ENCODE measurements around the gene LGR6. TPM values are rescaled to one million over a fixed set of nuclear protein-coding genes. Genes with fewer than 3 reads are reported as not detected.

Gene LGR6
- total and polyA plus RNA-seq, 2 experiments from 2014 or later = 0.80 to 1.5 TPM

DNA sequence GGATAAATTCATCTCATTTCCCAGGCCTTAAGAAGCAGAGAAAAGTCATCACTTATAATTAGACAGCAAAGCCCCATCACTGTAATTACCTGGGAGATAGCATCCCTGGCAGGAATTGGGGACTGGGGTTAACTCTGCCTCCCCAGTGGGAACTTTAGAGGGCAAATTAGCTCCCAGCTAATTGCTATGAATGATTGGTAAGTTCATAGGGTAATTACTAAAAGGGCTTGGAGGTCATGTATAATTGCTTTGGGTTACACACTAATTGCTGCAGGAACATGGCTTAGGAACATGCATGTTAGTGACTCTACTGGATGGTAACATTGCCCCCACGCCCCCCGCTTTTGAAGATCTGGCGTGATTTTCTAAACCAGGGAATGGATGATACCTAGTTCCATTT, 83.3 kb downstream of the LGR6 start:
- H3K79me2 ChIP-seq = no peaks in the 10 kb centered on the region
- H3K4me3 ChIP-seq = no peak overlapping the region
- 100% methylated on average over 3 of the region's 3 CpGs for WGBS (ENCODE audit: low lambda C conversion rate, missing lambda C conversion rate)
- no peak overlapping the region for H3K4me2 ChIP-seq
- DNase-seq (ENCODE audit: low spot score) = no peak
- H3K27me3 ChIP-seq = no peaks in the 10 kb centered on the region
- no peaks in the 10 kb centered on the region for H3K9me3 ChIP-seq (ENCODE audit: low read depth)
- peaks cover 8% of the 10 kb centered on the region for H3K4me1 ChIP-seq (ENCODE audit: insufficient read depth)
- H2AFZ ChIP-seq = no peak overlapping the region
- H3K27ac ChIP-seq = no peak overlapping the region
- TF ChIP-seq EZH2phosphoT487 (IDR thresholded peaks at IDR 0.05; ENCODE audit: low read depth, severe bottlenecking, unreplicated experiment) = no peak
- no peak for TF ChIP-seq EZH2 (IDR thresholded peaks at IDR 0.05; ENCODE audit: borderline replicate concordance)
- TF ChIP-seq, protein P1, sequence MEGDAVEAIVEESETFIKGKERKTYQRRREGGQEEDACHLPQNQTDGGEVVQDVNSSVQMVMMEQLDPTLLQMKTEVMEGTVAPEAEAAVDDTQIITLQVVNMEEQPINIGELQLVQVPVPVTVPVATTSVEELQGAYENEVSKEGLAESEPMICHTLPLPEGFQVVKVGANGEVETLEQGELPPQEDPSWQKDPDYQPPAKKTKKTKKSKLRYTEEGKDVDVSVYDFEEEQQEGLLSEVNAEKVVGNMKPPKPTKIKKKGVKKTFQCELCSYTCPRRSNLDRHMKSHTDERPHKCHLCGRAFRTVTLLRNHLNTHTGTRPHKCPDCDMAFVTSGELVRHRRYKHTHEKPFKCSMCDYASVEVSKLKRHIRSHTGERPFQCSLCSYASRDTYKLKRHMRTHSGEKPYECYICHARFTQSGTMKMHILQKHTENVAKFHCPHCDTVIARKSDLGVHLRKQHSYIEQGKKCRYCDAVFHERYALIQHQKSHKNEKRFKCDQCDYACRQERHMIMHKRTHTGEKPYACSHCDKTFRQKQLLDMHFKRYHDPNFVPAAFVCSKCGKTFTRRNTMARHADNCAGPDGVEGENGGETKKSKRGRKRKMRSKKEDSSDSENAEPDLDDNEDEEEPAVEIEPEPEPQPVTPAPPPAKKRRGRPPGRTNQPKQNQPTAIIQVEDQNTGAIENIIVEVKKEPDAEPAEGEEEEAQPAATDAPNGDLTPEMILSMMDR (IDR thresholded peaks at IDR 0.05; ENCODE audit: poor library complexity) = no peak
- no peaks in the 10 kb centered on the region for H3K9me2 ChIP-seq (replicated peaks; ENCODE audit: insufficient read depth)
- no peaks in the 10 kb centered on the region for H3K36me3 ChIP-seq (replicated peaks; ENCODE audit: insufficient read depth, low read depth)
- no peaks in the 10 kb centered on the region for H4K20me1 ChIP-seq (ENCODE audit: insufficient read depth, poor library complexity, severe bottlenecking)

DNA sequence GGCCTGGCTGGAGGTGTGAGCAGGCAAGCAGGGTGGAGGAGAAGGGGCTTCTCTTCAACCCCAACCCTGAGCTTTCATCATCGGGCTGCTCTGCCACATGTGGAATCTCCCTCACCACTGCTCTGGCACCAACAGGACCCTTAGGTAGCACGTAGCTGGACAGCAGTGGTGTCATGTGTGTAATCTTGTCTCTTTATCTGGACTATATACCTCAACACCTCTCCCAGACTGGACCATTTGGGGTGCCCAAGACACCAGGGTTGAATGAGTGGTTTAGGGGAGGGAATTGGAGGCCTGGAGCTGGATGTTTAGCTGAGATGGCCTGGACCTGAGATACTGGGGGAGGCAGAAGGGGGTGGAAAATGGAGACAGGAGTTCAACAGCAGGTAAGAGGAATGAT, 85.2 kb downstream of the LGR6 start:
- no peak for DNase-seq (ENCODE audit: low spot score)
- H3K79me2 ChIP-seq = no peaks in the 10 kb centered on the region
- TF ChIP-seq EZH2 (IDR thresholded peaks at IDR 0.05; ENCODE audit: borderline replicate concordance) (no peak), EZH2phosphoT487 (IDR thresholded peaks at IDR 0.05; ENCODE audit: low read depth, severe bottlenecking, unreplicated experiment) (no peak)
- H4K20me1 ChIP-seq (ENCODE audit: insufficient read depth, poor library complexity, severe bottlenecking) = no peaks in the 10 kb centered on the region
- H3K4me3 ChIP-seq = no peak overlapping the region
- H3K4me2 ChIP-seq = no peak overlapping the region
- no peaks in the 10 kb centered on the region for H3K9me3 ChIP-seq (ENCODE audit: low read depth)
- peaks cover 10% of the 10 kb centered on the region for H3K4me1 ChIP-seq (ENCODE audit: insufficient read depth)
- WGBS (ENCODE audit: low lambda C conversion rate, missing lambda C conversion rate) = 88% methylated on average over 2 of the region's 2 CpGs
- H3K27me3 ChIP-seq = no peaks in the 10 kb centered on the region
- no peak overlapping the region for H3K27ac ChIP-seq
- no peaks in the 10 kb centered on the region for H3K9me2 ChIP-seq (replicated peaks; ENCODE audit: insufficient read depth)
- H2AFZ ChIP-seq = no peak overlapping the region
- no peaks in the 10 kb centered on the region for H3K36me3 ChIP-seq (replicated peaks; ENCODE audit: insufficient read depth, low read depth)

DNA sequence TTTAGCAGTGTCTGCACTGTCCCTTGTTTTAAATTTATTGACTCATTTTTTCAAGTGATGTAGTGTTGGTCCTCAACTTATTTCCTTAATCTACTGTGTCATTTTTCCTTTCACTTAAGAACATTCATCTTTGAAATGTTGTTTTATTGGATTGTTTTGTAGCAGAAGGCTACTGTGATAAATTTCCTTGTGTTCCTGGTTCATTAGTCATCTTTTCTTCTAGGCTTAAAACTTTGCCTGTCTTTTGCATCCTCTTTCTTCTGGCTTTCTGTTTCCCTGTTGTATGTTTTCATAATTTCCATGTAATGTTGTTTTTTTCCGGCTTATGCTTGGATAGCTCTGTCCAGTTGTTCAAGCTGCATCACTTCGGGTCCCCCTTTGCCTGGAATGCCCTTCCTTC, 86.2 kb downstream of the LGR6 start:
- no peaks in the 10 kb centered on the region for H3K36me3 ChIP-seq (replicated peaks; ENCODE audit: insufficient read depth, low read depth)
- no peaks in the 10 kb centered on the region for H3K79me2 ChIP-seq
- 98% methylated on average over 2 of the region's 2 CpGs for WGBS (ENCODE audit: low lambda C conversion rate, missing lambda C conversion rate)
- H3K4me3 ChIP-seq = no peak overlapping the region
- H3K4me2 ChIP-seq = no peak overlapping the region
- no peak for DNase-seq (ENCODE audit: low spot score)
- no peaks in the 10 kb centered on the region for H3K9me3 ChIP-seq (ENCODE audit: low read depth)
- peaks cover 12% of the 10 kb centered on the region for H3K4me1 ChIP-seq (ENCODE audit: insufficient read depth)
- H2AFZ ChIP-seq = no peak overlapping the region
- H3K27me3 ChIP-seq = no peaks in the 10 kb centered on the region
- TF ChIP-seq EZH2phosphoT487 (IDR thresholded peaks at IDR 0.05; ENCODE audit: low read depth, severe bottlenecking, unreplicated experiment) (no peak), EZH2 (IDR thresholded peaks at IDR 0.05; ENCODE audit: borderline replicate concordance) (no peak)
- TF ChIP-seq, protein P1 (IDR thresholded peaks at IDR 0.05; ENCODE audit: poor library complexity) = no peak
- H3K27ac ChIP-seq = no peak overlapping the region
- no peaks in the 10 kb centered on the region for H4K20me1 ChIP-seq (ENCODE audit: insufficient read depth, poor library complexity, severe bottlenecking)
- no peaks in the 10 kb centered on the region for H3K9me2 ChIP-seq (replicated peaks; ENCODE audit: insufficient read depth)

DNA sequence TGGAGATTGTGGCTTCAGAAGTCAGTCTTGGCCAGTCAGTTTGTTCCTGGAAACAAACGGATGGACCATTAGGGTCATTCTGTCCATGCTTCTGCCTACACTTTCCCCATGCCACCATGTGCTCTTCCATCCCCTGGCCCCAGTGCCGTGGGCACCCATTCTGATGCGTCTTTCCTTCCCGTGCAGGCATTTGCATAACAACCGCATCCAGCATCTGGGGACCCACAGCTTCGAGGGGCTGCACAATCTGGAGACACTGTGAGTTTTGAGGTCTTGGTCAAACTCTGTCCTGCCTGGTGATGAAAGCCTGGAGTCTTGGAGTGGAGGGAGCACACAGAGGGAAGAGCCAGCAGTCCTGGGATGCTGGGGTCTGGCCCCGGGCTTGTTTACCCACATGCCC, 87.0 kb downstream of the LGR6 start:
- DNase-seq (ENCODE audit: low spot score) = no peak
- Histone ChIP-seq H3K4me2 (no peak overlapping the region), H3K79me2 (no peaks in the 10 kb centered on the region), H3K27ac (no peak overlapping the region), H3K4me1 (ENCODE audit: insufficient read depth) (peaks cover 12% of the 10 kb centered on the region), H2AFZ (no peak overlapping the region), H3K9me3 (ENCODE audit: low read depth) (no peaks in the 10 kb centered on the region), H3K4me3 (no peak overlapping the region), H3K9me2 (replicated peaks; ENCODE audit: insufficient read depth) (no peaks in the 10 kb centered on the region), H3K27me3 (no peaks in the 10 kb centered on the region), H4K20me1 (ENCODE audit: insufficient read depth, poor library complexity, severe bottlenecking) (no peaks in the 10 kb centered on the region), H3K36me3 (replicated peaks; ENCODE audit: insufficient read depth, low read depth) (no peaks in the 10 kb centered on the region)
- WGBS (ENCODE audit: low lambda C conversion rate, missing lambda C conversion rate) = 80% methylated on average over 7 of the region's 7 CpGs
- no peak for TF ChIP-seq EZH2 (IDR thresholded peaks at IDR 0.05; ENCODE audit: borderline replicate concordance)
- TF ChIP-seq, protein P1 (IDR thresholded peaks at IDR 0.05; ENCODE audit: poor library complexity) = no peak
- no peak for TF ChIP-seq EZH2phosphoT487 (IDR thresholded peaks at IDR 0.05; ENCODE audit: low read depth, severe bottlenecking, unreplicated experiment)

All from hepatocyte (in vitro differentiated cells).